T1000 (cell line): Measurements from ENCODE around the gene HTR4.
"Not testable (repeated sequence)": the region's sequence is repeated elsewhere in the genome, so short reads cannot be mapped to it uniquely, and the experiment has no call there.

Experiments used
- DNase-seq: peaks from one replicate; lab custom pipeline; 2025; ENCODE audit warnings: mixed read lengths; lab: John Stamatoyannopoulos, UW

Gene HTR4

DNA sequence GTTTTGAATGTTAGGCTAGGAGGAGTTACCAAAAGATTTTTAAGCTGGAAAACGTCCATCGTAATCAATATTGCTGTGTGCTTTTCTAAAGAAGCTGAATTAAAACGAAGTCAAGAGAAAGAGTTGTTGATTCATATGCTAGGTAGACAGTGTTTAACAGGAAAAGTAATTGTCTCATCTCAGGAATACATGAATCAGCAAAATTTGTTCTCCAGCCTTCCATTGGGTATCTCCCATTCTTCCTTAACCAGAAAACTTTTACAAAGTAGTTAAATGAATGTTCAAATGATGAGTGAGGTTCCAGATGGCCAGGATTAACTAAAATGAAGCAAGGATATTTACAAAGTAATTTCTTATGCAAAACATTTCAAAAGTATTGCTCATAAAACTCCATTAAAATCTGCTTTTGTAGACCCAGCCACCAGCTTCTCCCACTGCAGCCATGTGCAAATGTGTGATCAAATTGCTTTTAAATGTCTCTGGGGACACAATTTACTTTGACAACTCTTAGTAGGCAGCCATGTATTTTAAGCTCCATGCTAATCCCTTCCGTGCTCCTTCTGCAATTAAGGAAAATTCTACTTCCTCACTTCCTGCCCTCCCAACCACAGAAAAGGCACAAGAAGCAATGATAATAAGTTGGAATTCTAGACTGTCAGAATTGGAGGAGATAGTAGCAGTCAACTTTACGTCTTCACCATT lies 121.2 kb downstream of the HTR4 start:
- DNase-seq = no peak

DNA sequence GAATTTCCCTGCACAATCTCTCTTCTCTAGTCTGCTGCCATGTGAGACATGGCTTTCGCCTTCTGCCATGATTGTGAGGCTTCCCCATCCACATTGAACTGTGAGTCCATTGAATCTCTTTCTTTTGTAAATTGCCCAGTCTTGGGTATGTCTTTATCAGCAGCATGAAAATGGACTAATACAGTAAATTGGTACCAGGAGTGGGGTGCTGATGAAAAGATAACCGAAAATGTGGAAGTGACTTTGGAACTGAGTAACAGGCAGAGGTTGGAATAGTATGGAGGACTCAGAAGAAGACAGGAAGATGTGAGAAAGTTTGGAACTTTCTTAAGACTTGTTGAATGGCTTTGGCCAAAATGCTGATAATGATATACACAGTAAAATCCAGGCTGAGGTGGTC lies 124.9 kb downstream of the HTR4 start:
- DNase-seq = not testable (repeated sequence)

DNA sequence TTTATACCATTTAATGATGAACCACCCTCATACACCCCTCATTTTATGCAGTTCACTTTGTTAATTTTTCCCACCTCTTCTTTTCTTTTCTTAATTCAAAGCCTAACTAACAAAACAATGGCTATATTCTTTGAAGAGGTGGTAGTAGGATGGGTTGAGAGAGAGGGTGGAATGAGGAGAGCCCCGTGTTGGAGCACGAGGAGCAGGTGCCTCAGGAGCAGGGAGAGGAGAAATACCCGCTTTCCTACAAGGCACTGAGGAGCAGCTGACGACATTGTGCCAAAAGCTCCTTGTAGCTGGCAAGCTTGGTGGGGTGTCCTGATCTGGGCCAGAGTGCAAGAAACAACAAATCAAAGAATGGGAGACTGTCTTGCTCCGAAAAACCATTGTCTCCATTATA lies 129.6 kb downstream of the HTR4 start:
- no peak for DNase-seq

DNA sequence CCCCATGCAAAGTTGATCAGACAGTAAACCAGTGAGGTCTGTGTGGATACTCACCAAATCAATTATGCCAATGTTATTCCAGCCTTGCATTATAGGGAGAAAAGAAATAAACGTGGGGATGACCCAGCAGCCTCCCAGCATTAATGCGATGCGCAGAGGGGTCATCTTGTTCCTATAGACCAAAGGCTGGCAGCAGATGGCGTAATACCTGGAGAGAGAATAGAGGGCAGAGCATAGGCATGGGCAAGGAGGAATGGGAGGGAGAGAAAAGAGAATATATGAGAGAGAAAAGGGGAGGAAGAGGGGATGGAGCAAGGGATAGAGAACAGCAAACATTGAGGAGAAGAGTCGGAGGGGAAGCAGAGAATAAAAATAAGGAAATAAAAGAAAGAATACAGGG lies 131.2 kb downstream of the HTR4 start:
- DNase-seq = no peak

DNA sequence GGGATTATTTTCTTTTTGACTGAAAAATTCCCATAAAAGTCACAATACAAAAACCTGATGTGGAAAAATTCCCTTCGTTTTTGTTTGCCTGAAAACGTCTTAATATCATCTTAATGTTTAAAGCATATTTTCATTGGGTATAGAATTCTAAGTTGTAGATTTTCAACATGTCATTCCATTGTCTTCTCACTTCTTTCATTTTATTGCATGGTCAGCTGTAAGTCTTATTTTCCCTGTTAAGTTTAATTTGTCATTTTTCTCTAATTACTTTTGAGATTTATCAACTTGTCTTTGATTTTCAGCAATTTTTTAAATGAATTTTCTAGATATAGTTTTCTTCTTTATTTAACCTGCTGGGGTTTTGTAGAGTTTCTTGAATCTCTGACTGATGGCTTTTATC lies 138.9 kb downstream of the HTR4 start:
- no peak for DNase-seq

DNA sequence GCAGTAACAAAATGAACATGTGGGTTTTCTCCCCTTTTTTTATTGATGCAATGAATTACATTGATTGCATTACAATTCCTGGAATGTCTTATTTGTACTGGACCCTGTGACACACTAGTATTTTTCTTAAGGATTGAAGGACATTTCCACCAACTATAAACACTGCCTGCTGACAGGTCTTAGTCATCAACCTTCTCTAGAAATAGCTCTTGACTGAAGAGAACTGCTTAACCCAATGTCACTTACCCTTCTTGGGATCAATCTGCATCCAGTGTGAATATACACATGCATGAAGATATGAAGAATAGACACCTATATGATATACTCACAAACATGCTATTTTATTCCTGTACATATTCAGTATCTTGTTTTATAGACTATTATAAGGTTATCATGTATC lies 140.0 kb downstream of the HTR4 start:
- DNase-seq = no peak

DNA sequence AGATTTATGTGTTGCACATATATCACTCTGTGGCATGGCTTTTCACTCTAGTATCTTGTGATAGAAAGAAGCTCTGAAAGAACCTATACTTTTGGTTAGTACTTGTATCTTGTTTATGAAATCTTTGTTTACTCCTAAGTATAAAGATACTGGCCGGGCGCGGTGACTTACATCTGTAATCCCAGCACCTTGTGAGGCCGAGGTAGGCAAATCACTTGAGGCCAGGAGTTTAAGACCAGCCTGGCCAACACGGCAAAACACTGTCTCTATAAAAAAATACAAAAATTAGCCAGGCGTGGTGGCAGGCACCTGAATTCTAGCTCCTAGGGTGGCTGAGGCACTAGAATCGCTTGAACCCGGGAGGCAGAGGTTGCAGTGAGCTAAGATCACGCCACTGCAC lies 141.8 kb downstream of the HTR4 start:
- DNase-seq = no peak

DNA sequence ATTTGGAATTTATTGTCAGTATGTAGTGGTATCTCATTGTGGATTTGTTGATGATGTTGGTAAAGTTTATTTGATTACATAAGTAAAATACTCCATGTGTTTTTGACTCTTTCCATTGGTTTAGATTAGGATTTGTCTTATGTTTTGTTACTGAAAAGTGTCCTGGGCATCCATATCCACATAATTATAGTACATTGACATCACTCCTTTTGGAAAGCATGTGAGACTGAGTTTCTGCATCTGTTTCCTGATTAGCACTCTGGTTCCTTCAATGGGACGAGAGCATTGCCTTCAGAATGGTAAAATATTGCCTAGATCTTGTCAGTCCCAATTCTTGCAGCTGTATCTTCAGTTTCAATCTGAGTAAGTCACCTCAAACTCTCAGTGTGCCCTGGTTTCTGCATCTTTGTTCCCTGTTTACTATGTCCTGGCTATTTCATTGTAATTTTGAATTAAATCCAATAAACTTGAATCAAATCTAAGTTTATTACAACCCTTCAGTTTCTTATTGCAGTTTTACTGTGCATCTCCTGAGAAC lies 142.4 kb downstream of the HTR4 start:
- DNase-seq = no peak

DNA sequence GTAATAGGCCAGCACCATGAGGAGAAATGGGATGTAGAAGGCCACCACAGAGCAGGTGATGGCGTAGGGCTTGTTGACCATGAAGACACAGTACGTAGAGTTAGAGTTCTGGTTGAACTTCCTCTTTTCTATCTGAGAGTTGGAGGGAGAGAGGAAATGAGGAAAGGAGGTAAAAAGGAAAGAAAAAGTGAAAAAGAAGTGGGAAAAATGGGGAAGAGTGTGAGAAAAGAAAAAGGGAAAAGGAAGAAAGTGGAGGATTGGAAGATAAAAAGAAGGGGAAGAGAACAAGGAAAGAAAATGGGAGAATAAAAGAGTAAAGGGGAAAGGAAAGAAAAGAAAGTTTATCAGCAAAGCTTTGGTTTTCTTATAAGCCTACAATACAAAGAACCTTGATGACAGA lies 144.4 kb downstream of the HTR4 start:
- no peak for DNase-seq

DNA sequence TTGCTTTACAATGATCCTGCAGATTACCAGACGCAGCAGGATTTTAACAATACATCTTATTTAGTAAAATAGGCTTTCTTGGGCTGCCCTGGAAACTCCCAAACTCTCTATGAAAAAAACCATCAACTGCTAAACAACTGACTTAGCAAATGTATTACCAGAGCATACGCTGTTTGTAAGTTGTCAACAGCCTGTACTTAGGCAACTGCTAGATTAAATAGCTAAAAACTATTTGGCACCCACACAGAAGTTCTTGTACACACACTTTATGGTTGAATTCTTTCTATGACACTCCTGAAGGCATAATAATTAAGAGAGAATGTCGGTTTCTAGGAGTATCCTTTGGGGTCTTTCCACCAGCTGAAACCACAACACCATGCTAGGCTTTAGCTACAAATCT lies 146.7 kb downstream of the HTR4 start:
- DNase-seq = no peak

DNA sequence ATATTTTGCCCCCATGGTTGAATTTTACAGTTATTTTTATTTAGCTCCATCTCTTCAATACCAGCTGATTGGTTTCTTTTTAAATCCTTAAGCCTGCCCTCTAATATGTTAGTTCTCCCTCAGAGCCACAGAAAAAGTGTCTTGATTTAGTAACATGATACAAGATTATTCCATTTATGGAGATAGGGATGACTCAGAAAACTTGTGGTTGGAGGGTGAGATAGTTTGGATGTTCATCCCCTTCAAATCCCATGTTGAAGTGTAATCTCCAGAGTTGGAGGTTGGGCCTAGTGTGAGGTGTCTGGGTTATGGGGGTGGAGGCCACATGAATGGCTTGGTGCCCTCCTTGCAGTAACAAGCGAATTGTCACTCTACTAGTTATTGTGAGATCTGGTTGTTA lies 154.9 kb downstream of the HTR4 start:
- DNase-seq = no peak

DNA sequence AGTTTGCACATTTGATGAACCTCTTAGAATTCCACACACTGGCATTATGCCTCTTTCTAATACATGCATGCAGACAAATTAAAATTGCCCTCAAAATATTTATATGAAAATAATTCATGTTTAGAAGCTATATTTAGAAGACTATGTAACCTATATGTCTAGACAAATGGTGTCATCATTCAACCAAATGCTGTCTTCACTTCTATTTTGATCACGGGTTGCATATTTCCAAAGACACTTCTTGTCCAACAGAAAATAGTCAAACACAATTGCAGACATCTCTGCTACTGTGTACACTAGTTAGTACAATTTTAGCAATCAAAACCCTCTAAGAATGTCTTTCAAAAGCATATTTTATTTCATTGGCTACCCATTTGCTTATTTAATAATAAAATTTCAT lies 156.6 kb downstream of the HTR4 start:
- no peak for DNase-seq

DNA sequence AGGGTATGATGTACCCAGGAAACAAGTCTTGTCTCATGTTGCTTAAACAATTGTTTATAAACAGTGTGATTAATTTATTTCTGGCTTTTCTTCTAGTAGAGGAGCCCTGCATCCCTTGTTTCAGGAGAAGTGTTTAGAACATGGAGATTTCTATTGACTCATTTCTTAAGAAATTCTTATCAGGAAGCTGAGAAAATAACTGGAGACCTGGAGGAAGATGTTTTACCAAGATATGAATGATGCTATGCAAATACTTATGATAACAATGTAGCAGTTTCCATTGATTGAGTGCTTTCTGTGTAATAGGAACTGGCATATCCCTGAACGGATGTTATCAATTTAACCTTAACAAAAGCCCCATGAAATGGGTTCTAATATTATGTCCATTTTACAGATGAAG lies 162.0 kb downstream of the HTR4 start:
- no peak for DNase-seq

DNA sequence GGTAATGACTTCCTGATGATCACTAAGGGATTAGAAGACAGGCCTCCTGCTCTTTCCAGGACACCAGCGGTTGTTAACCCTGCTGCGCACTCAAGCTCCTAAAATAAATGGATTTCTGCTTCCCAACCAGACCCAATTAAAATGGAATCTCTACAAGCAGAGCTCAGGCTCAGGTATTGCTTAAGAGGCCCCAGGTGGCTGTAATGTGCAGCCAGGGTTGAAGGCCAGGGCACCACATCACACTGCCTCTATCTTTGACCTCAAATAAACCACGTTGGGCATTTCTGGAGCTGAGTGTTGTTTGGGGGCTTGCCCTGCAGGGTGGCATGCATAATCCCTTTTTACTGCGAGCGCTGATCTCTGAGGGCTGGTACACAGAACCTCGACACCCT lies 162.5 kb downstream of the HTR4 start:
- DNase-seq = no peak

DNA sequence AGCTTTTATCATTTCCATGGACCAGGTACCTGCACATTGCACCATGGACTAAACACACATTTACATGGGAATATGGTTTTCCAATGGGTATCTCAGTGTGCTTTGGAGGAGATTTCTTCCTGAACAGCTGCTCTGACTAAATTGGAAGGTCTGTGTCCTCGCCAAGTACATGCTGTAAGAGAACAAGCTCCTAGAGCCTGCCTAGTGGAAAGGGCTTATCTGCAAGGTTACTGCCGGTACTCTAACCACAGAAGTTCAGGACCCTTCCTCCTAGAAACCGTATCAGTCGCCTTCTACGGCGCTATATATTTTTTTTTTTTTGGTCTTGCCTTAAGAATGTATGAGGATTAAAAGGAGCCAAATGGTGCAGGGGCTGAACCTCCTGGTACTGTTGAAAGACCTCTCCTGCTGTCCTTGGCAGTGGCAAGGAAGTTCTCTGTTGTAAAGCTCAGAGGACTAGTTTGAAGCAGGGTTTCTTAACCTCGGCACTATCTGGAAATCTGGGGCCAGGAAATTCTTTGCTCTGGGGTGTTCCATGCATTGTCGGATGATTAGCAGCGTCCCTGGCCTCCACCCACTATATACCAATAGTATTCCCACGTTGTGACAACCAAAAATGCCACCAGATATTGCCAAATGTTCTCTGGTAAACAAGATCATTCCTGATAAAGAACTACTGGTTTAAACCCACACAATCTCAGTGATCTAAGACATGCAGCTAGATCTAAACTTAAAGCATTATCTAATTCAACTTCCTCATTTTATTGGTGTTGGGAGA lies 163.1 kb downstream of the HTR4 start:
- DNase-seq = no peak

DNA sequence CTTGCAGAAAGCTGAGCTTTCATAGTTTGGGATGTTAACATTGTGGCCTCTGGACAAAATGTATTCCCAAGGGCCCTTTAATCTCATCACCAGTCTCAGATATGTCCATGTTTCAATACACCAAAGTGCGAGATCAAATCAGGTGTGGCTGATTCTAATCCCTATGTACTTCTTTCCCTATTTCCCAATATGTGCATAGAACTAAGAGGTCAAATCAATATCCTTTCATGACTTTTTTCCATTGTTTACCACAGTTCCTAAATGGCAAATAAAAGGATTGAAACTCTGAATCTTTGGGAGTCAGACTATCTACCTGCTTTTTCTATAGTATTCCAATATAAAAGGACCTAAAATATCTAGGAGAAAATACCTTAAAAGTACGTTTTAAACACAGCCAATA lies 165.6 kb downstream of the HTR4 start:
- DNase-seq = no peak

DNA sequence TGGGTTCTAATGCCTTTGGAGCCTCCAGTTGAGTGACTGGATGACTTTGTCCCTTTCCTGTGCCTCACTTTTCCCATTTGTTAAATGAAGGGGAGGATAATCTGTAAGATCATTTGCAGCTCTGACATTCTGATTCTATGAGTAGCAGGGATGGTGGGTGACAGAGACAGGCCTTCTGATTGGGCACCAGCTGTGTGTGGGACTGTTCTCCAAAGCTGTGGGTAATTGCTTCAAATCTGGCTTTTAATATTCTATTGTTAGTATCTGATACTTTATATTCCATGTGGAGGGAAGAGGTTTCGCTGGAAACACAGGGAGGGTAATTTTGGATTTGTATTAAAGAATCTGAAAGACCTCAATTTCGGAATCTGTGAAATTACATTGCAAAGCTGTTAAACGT lies 167.9 kb downstream of the HTR4 start:
- no peak for DNase-seq

DNA sequence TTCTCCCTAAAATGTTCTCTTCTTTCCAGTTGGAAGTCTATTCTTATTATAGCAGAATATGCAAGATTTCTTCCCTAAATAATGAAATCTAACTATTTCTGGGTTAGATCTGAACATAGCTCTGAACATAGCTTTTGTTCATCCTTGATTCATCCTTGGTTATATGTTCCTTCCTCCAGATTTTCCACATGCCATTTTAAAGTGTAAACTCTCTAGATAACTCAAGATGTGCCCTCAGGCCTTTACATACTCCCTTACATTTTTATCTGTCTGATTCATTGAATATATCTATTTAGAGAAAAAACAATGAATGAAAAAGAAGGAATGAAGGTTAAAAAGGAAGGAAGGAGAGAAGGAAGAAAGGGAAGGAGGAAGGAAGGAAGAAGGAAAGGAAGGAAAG lies 169.7 kb downstream of the HTR4 start:
- no peak for DNase-seq

DNA sequence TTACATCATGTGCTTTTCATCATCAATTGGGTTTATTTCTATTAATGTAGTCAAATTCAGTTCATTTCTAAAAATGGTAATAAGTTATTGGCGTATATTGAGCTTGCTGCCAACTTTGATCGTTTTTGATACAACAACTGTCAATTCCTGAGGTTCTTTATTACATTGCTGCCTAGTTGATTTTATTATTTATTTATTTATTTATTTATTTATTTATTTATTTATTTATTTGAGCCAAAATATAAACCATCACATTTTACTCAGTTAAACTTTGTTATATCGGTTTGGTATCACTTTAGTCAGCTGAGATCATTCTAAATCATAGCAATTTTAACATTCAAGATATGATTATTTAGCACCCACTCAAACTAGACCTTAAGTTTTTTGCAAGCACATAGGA lies 170.6 kb downstream of the HTR4 start:
- DNase-seq = no peak

DNA sequence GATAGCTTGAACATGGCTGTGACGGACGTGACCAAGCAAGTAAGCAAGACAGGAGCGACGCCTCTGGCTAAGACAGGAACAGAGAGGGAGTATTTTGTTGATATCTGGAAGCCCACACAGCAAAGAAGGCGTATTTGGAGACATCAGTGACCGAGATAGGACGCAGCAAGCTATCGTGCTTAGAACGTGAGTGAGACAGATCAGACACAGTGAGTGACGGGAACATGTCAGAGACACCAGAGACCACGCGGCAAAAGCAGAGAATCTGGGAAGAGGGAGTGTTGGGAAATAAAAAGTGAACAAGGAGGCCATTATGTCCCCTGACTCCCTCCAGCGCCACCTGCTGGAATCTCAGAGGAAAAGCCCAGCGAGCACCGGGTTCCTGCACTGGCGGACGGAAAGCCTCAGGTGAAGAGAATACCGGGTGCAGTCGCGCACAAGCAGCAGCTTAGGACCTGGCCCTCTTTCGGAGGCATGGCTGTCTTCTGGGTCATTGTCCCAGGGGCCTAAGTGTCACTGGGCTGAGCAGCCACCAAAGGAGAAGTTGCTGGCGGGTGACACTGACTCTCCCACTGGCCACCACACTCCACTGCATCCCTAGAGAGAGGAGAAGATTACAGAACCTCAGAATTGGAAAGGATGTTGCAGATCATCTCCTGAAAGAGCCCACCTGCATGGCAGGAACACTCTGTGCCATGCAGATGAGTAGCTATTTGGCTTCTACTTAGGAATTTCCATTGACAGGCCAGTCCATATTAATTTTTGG lies 171.4 kb downstream of the HTR4 start:
- DNase-seq = no peak

DNA sequence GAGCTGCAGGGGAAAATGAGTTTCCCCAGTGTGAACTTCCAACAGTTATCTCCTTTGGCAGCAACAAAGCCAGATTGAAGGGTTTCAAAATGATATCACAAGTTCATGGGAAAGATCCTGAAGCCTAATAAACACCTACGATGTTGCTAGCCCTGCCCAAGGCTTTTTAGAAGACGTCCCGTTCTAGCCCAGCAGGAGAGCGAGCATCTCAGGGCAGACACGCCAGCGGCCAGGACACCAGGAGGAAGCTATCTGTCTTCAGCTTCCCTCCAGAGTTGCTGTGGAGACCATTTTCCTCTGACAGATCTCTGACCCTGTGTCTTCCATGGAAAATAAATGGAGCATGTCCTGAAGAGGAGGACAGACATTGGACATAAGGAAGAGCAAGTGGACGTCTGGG lies 172.1 kb downstream of the HTR4 start:
- no peak for DNase-seq

DNA sequence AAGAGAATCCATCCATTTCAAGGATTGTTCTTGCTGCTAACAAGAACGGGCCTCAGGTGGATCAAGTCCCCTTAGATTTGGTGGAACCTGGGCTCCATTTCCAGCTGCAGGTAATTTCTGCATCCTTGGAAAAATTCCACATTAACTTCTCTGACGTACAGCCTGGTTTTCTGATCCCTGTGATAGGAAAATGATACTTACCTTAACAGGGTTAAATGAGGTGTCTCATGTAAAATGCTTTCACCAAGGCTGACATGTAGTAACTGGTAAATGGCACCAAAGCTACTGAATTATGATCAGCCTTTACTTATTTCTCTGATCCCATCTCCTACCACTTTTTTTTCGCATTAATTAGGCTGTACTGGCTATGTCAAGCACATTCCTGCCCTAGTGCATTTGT lies 176.9 kb downstream of the HTR4 start:
- no peak for DNase-seq

DNA sequence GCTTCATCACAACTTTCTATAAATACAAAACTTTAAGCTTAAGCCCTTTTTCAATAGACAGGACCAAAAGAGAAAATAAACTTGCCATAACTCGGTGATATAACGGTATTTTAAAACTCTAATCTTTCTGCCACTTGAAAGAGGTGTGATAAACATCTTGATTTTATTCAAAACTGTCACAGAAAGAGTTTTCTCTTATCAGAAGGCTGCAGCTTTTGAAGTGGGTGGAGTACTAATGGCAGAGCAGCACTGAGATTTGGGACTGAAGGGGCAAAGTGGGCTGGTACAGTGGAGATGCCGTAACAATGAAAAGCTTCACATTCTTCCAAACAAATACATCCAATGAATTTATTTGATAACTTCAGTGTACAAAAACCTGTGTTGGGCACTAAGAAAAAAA lies 178.0 kb downstream of the HTR4 start:
- no peak for DNase-seq
